HepG2 (cell line): Measurements from ENCODE around the gene FAM199X. TPM values are rescaled to one million over a fixed set of nuclear protein-coding genes. Genes with fewer than 3 reads are reported as not detected.

Source experiments
- ATAC-seq: fragments of 200-7000 bp; cut with Tn5 transposase; 3 replicates; pipeline ENCODE4 v1.9.1; 2020; ENCODE audit warnings: mild to moderate bottlenecking, moderate library complexity
- BruUV-seq: library from RNA; stranded (reverse); fragments of 400-500 nt; replicated peaks from 2 replicates; lab custom pipeline; 2021; lab: Mats Ljungman, UMichigan
- CTCF ChIA-PET: fragments of 300-600 bp; formaldehyde crosslinking; extraction: SDS; loops from one replicate; lab custom pipeline; 2021; ENCODE audit warnings: low total read pairs, inconsistent platforms, low intra/inter-chr PET ratio; lab: Yijun Ruan, JAX
- POLR2A ChIA-PET: fragments of 350-600 bp; sonication (Branson Sonifier 250); formaldehyde crosslinking; loops from one replicate; lab custom pipeline; 2020; ENCODE audit warnings: antibody characterized with exemption, inconsistent platforms; lab: Yijun Ruan, JAX
- DNase-seq: peaks from one replicate; pipeline ENCODE4 v3.0.0-alpha.2; 2015; ENCODE audit warnings: low spot score
- FAIRE-seq: peaks from 3 replicates; lab custom pipeline; 2011; peaks lifted over from hg19 to GRCh38; lab: Jason Lieb, UNC
- H2AFZ ChIP-seq: one replicate; pipeline ENCODE4 v1.6.1; 2011; ENCODE audit warnings: low read length, inconsistent platforms
- H3K27ac ChIP-seq: fragments of 300-600 bp; 3 replicates; pipeline ENCODE4 v1.8.0; 2011; ENCODE audit warnings: mixed run types, mild to moderate bottlenecking, mixed read lengths, low read length, inconsistent platforms; ENCODE audit not compliant: insufficient read depth; ENCODE audit errors: extremely low read length
- H3K27me3 ChIP-seq, 2 experiments: fragments of 200-600 bp in 1 of 2; 2 replicates in 1 of 2; 3 replicates in 1 of 2; pipeline versions ENCODE4 v1.6.0 to v1.8.0; 2011; ENCODE audit warnings: low read length in 2 of 2, mild to moderate bottlenecking in 2 of 2, moderate library complexity in 2 of 2, inconsistent platforms in 1 of 2; ENCODE audit not compliant: insufficient read depth in 2 of 2, control insufficient read depth in 1 of 2
- H3K36me3 ChIP-seq, 2 experiments: fragments of 200-600 bp in 1 of 2; replicated peaks in 1 of 2; 2 replicates in 1 of 2; 3 replicates in 1 of 2; pipeline versions ENCODE4 v1.5.1 to v1.8.0; 2011; ENCODE audit warnings: low read length in 2 of 2, inconsistent platforms in 1 of 2; ENCODE audit not compliant: insufficient read depth in 2 of 2, control insufficient read depth in 1 of 2
- H3K4me1 ChIP-seq: 2 replicates; pipeline ENCODE4 v1.5.1; 2012; ENCODE audit warnings: low read length, inconsistent platforms; ENCODE audit not compliant: insufficient read depth
- H3K4me2 ChIP-seq: 2 replicates; pipeline ENCODE4 v1.6.0; 2011; ENCODE audit warnings: low read depth, low read length, inconsistent platforms
- H3K4me3 ChIP-seq, 3 experiments: fragments of 200-600 bp in 1 of 3; sonication (generic), shearing (Covaris generic) in 1 of 3; replicated peaks in 1 of 3; 2 replicates each; pipeline ENCODE4 v1.5.1; 2011 to 2016; ENCODE audit warnings: low read length in 3 of 3, inconsistent platforms in 2 of 3, low read depth in 2 of 3, mild to moderate bottlenecking in 2 of 3, control low read depth in 1 of 3, mixed read lengths in 1 of 3; ENCODE audit not compliant: insufficient read depth in 1 of 3
- H3K79me2 ChIP-seq: one replicate; pipeline ENCODE4 v1.6.1; 2011; ENCODE audit warnings: low read length, inconsistent platforms; ENCODE audit not compliant: insufficient read depth
- H3K9ac ChIP-seq: 2 replicates; pipeline ENCODE4 v1.6.0; 2011; ENCODE audit warnings: mild to moderate bottlenecking, low read depth, low read length, inconsistent platforms; ENCODE audit not compliant: insufficient read depth
- H3K9me3 ChIP-seq: 2 replicates; pipeline ENCODE4 v1.5.1; 2012; ENCODE audit warnings: mild to moderate bottlenecking, low read length
- H4K20me1 ChIP-seq: 2 replicates; pipeline ENCODE4 v1.6.0; 2011; ENCODE audit warnings: inconsistent platforms, mild to moderate bottlenecking, low read length, moderate library complexity; ENCODE audit not compliant: insufficient read depth
- AGO1 ChIP-seq: fragments of 200-400 bp; formaldehyde crosslinking; IDR thresholded peaks from 2 replicates; pipeline ENCODE4 v1.6.1; 2017; ENCODE audit warnings: mild to moderate bottlenecking, low read depth, low read length, moderate library complexity; ENCODE audit not compliant: poor library complexity, severe bottlenecking
- CBFB ChIP-seq: sonication (generic); formaldehyde crosslinking; IDR thresholded peaks from 2 replicates; pipeline ENCODE4 v1.4.0; 2020; ENCODE audit warnings: missing genetic modification reagents
- FOXJ3 ChIP-seq: sonication (generic); formaldehyde crosslinking; IDR thresholded peaks from 2 replicates; pipeline ENCODE4 v1.4.0; 2020; ENCODE audit warnings: missing genetic modification reagents, mild to moderate bottlenecking, borderline replicate concordance
- KDM2A ChIP-seq: sonication (generic); formaldehyde crosslinking; IDR thresholded peaks from 2 replicates; pipeline ENCODE4 v1.4.0; 2020; ENCODE audit warnings: low read depth, missing genetic modification reagents, borderline replicate concordance
- LCORL ChIP-seq, 2 experiments: fragments of 450-650 bp in 1 of 2; sonication (generic) in 1 of 2; formaldehyde crosslinking in 1 of 2; IDR thresholded peaks; 2 replicates each; pipeline versions ENCODE4 v1.5.0 to v1.6.1; 2017 to 2020; ENCODE audit warnings: antibody characterized with exemption in 1 of 2, missing genetic modification reagents in 1 of 2
- RORA ChIP-seq: sonication (generic); formaldehyde crosslinking; IDR thresholded peaks from 2 replicates; pipeline ENCODE4 v1.5.0; 2020; ENCODE audit warnings: mild to moderate bottlenecking, missing genetic modification reagents, moderate library complexity
- ZBTB1 ChIP-seq: sonication (generic); formaldehyde crosslinking; IDR thresholded peaks from 2 replicates; pipeline ENCODE4 v1.4.0; 2020; ENCODE audit warnings: missing genetic modification reagents, borderline replicate concordance
- ZNF17 ChIP-seq: sonication (generic); formaldehyde crosslinking; IDR thresholded peaks from 2 replicates; pipeline ENCODE4 v1.5.0; 2020; ENCODE audit warnings: mild to moderate bottlenecking, missing genetic modification reagents
- ZNF558 ChIP-seq: sonication (generic); formaldehyde crosslinking; IDR thresholded peaks from 2 replicates; pipeline ENCODE4 v1.9.0; 2022; ENCODE audit warnings: mild to moderate bottlenecking, missing genetic modification reagents, borderline replicate concordance
- ZNF816 ChIP-seq: sonication (generic); formaldehyde crosslinking; IDR thresholded peaks from 2 replicates; pipeline ENCODE4 v1.8.0; 2022; ENCODE audit warnings: missing genetic modification reagents, mild to moderate bottlenecking, borderline replicate concordance
- WGBS: methylation state at CpG from one replicate; pipeline ENCODE4 v1.1.6; 2017; ENCODE audit warnings: low lambda C conversion rate; 5-methylcytosine and 5-hydroxymethylcytosine counted together
- in situ Hi-C: cut with HindIII; loops from 2 replicates; pipeline ENCODE4 v1.10.0; 2017; ENCODE audit warnings: low pct_unique_long_range_greater_than_20kb; ENCODE audit not compliant: extremely low pct_ligation_motif_present
- intact Hi-C: fragments of 100-400 bp; cut with micrococcal nuclease; formaldehyde crosslinking; loops from one replicate; pipeline ENCODE4 v1.10.0; 2022; ENCODE audit not compliant: unreplicated experiment
- polyA plus RNA-seq, 8 experiments: library from polyadenylated mRNA; depleted of rRNA in 3 of 8; stranded (reverse) in 7 of 8; unstranded in 1 of 8; fragments of >200 nt; fragmentation: Illumina TruSeq in 4 of 8; extraction: Trizol in 4 of 8; gene quantifications; 2 replicates each; pipeline versions ENCODE4 v1.2.1 to v1.2.3, GENCODE V29; 2011 to 2016; ENCODE audit warnings: low read depth in 4 of 8, missing spikeins in 1 of 8, mixed read lengths in 1 of 8; ENCODE audit not compliant: insufficient read depth in 1 of 8
- total RNA-seq, 5 experiments: library from RNA; depleted of rRNA; stranded (reverse); fragments of >200 nt; fragmentation: Illumina TruSeq; extraction: Trizol; gene quantifications; 2 replicates each; pipeline ENCODE4 v1.2.3, GENCODE V29; 2016; ENCODE audit warnings: low read depth in 1 of 5
- TF ChIP-seq, protein P1 (sequence below): sonication (generic); formaldehyde crosslinking; IDR thresholded peaks from 2 replicates; pipeline ENCODE4 v1.4.0; 2020; ENCODE audit warnings: missing genetic modification reagents
- TF ChIP-seq, protein P2 (sequence below): sonication (generic); formaldehyde crosslinking; conservative IDR thresholded peaks from 2 replicates; pipeline ENCODE4 v1.4.0; 2020; ENCODE audit warnings: missing genetic modification reagents
- TF ChIP-seq, protein P3 (sequence below): sonication (generic); formaldehyde crosslinking; IDR thresholded peaks from 2 replicates; pipeline ENCODE4 v1.5.0; 2020; ENCODE audit warnings: missing genetic modification reagents
- TF ChIP-seq, protein P4 (sequence below): sonication (generic); formaldehyde crosslinking; IDR thresholded peaks from 2 replicates; pipeline ENCODE4 v1.4.0; 2020; ENCODE audit warnings: missing genetic modification reagents

Gene FAM199X
- total and polyA plus RNA-seq, 2 of the 13 experiments (the other 11 are each of a cell fraction or from before 2014, with no cell fraction given), result 5.1 to 18.0 TPM

DNA sequence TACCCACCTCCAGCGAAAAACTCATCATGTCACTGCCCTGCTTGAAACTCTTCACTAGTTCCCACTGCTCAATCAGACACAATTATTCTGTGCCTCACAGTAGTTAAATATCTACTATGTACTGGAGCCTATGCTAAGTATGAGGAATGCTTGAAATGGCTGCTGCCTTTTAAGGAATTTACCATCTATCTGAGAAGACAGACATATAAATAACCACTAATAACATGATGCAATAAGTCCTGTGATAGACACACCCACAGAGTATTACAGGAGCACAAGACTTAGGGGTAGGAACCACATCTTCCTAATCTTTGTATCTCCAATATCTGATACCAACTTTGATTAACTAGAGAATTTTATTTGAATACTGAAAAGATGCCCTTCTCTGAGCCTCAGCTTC lies 30.6 kb upstream of the FAM199X start (continued):
- TF ChIP-seq, protein P1, sequence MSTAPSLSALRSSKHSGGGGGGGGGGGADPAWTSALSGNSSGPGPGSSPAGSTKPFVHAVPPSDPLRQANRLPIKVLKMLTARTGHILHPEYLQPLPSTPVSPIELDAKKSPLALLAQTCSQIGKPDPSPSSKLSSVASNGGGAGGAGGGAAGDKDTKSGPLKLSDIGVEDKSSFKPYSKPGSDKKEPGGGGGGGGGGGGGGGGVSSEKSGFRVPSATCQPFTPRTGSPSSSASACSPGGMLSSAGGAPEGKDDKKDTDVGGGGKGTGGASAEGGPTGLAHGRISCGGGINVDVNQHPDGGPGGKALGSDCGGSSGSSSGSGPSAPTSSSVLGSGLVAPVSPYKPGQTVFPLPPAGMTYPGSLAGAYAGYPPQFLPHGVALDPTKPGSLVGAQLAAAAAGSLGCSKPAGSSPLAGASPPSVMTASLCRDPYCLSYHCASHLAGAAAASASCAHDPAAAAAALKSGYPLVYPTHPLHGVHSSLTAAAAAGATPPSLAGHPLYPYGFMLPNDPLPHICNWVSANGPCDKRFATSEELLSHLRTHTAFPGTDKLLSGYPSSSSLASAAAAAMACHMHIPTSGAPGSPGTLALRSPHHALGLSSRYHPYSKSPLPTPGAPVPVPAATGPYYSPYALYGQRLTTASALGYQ (CRISPR knock-in tag), result no peak
- TF ChIP-seq RORA (CRISPR knock-in tag) (no peak), KDM2A (no peak), ZBTB1 (CRISPR knock-in tag) (no peak)
- TF ChIP-seq, protein P2, sequence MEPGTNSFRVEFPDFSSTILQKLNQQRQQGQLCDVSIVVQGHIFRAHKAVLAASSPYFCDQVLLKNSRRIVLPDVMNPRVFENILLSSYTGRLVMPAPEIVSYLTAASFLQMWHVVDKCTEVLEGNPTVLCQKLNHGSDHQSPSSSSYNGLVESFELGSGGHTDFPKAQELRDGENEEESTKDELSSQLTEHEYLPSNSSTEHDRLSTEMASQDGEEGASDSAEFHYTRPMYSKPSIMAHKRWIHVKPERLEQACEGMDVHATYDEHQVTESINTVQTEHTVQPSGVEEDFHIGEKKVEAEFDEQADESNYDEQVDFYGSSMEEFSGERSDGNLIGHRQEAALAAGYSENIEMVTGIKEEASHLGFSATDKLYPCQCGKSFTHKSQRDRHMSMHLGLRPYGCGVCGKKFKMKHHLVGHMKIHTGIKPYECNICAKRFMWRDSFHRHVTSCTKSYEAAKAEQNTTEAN (CRISPR knock-in tag), result no peak
- TF ChIP-seq, protein P3, sequence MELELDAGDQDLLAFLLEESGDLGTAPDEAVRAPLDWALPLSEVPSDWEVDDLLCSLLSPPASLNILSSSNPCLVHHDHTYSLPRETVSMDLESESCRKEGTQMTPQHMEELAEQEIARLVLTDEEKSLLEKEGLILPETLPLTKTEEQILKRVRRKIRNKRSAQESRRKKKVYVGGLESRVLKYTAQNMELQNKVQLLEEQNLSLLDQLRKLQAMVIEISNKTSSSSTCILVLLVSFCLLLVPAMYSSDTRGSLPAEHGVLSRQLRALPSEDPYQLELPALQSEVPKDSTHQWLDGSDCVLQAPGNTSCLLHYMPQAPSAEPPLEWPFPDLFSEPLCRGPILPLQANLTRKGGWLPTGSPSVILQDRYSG (CRISPR knock-in tag), result no peak

DNA sequence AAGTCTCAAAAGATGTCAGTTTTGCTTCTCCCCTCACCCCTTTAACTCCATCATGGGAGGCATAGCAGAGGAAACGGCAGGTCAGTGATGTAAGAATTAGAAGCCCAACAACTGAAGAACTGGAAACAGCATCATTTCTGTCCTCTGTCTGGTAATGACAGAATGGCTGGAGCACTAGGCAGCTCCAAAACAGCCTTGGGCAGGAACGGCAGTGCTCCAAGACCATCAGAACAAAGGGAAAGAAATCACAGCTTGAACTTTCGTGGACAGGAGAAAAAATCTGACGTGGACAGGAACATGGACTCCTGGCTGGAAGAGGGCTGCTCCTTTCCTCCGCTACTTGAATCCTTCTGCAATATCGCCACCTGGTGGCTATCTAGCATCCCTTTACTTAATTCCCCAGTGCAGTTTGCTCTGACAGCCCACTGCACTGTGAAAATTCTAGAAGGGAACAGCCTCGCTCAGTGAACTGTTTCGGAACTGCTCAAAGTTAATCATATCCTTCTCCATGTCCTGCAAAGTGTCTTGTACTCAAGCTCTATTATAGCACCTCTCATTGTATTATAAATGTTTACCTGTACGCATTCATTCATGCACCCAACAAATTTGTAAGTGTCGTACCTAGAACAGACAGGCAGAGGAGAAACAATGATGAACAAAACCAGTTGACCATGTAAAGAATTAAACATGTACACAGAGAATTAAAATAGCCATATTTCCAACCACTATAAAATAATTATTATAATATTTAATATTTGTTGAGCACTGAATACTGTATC lies 29.8 kb upstream of the FAM199X start:
- WGBS, result 31% methylated on average over 7 of the region's 10 CpGs
- Histone ChIP-seq H3K4me2 (peak overlapping the region; percentile 72), H2AFZ (no peak overlapping the region), H3K4me3 (peak overlapping the region; percentile 26 to 57 (median 41); a peak in 5 of 6 replicates), H3K9ac (no peak overlapping the region), H3K27me3 (no peaks in the 10 kb centered on the region), H3K9me3 (no peaks in the 10 kb centered on the region), H3K79me2 (no peaks in the 10 kb centered on the region), H4K20me1 (no peaks in the 10 kb centered on the region), H3K4me1 (no peaks in the 10 kb centered on the region), H3K27ac (no peak overlapping the region), H3K36me3 (no peaks in the 10 kb centered on the region)
- BruUV-seq, result no TSS peak
- FAIRE-seq (peak; percentile 92), ATAC-seq (peak; percentile 93), DNase-seq (peak; percentile 70)
- intact Hi-C loops, result loop anchor here (1.0 kb wide), 1 partner anchor 38 kb away; no protein-coding TSS in a partner anchor
- in situ Hi-C loops, result no loop called here
- POLR2A ChIA-PET, result no interaction called here
- CTCF ChIA-PET, result interaction anchor here (1.1 kb wide), 1 partner anchor 38 kb away, joined by 4 read pairs; no protein-coding TSS in a partner anchor
- TF ChIP-seq, protein P4, sequence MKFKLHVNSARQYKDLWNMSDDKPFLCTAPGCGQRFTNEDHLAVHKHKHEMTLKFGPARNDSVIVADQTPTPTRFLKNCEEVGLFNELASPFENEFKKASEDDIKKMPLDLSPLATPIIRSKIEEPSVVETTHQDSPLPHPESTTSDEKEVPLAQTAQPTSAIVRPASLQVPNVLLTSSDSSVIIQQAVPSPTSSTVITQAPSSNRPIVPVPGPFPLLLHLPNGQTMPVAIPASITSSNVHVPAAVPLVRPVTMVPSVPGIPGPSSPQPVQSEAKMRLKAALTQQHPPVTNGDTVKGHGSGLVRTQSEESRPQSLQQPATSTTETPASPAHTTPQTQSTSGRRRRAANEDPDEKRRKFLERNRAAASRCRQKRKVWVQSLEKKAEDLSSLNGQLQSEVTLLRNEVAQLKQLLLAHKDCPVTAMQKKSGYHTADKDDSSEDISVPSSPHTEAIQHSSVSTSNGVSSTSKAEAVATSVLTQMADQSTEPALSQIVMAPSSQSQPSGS (CRISPR knock-in tag), result no peak
- TF ChIP-seq FOXJ3 (no peak), CBFB (CRISPR knock-in tag) (no peak), LCORL (IDR thresholded peaks at IDR 0.05) (no peak), LCORL (CRISPR knock-in tag; IDR thresholded peaks at IDR 0.05) (no peak), ZNF558 (no peak), AGO1 (no peak), ZNF17 (CRISPR knock-in tag) (no peak), ZNF816 (CRISPR knock-in tag) (no peak)
